Natural killer cell (primary cell): ENCODE data around the gene PDE4D. TPM values are rescaled to one million over a fixed set of nuclear protein-coding genes. Genes with fewer than 3 reads are reported as not detected.

ENCODE experiments used
- ATAC-seq, 3 donors: fragments of 150-1000 bp in 2 of 3; fragments of 200-7000 bp in 1 of 3; cut with Tn5 transposase; 1 replicate in 1 of 3; 2 replicates in 2 of 3; pipeline ENCODE4 v1.10.0; 2021; ENCODE audit warnings: mild to moderate bottlenecking in 2 of 3, moderate library complexity in 2 of 3
- DNase-seq, 2 donors: peaks; one replicate each; pipeline versions ENCODE4 v3.0.0 to v3.0.0-alpha.2; 2013 to 2021; ENCODE audit warnings: mixed read lengths in 1 of 2
- H3K27ac ChIP-seq: one replicate; pipeline ENCODE4 v1.5.1; 2013; ENCODE audit warnings: mild to moderate bottlenecking, low read length
- H3K27me3 ChIP-seq: one replicate; pipeline ENCODE4 v1.6.1; 2013; ENCODE audit warnings: low read length; ENCODE audit not compliant: control insufficient read depth, insufficient read depth
- H3K36me3 ChIP-seq: one replicate; pipeline ENCODE4 v1.6.1; 2013; ENCODE audit warnings: low read length; ENCODE audit not compliant: control insufficient read depth, insufficient read depth
- H3K4me1 ChIP-seq: one replicate; pipeline ENCODE4 v1.6.1; 2013; ENCODE audit warnings: low read length; ENCODE audit not compliant: control insufficient read depth, insufficient read depth
- H3K4me3 ChIP-seq: one replicate; pipeline ENCODE4 v1.5.1; 2013; ENCODE audit warnings: low read length
- H3K9me3 ChIP-seq: one replicate; pipeline ENCODE4 v1.6.1; 2013; ENCODE audit warnings: low read length; ENCODE audit not compliant: control insufficient read depth, insufficient read depth
- H3K27ac Mint-ChIP-seq, 2 donors: one replicate each; pipeline ENCODE4 v1.8.0; 2022; ENCODE audit warnings: mild to moderate bottlenecking in 2 of 2, mixed read lengths in 2 of 2, moderate library complexity in 1 of 2
- H3K27me3 Mint-ChIP-seq, 2 donors: one replicate each; pipeline ENCODE4 v1.8.0; 2022; ENCODE audit warnings: low read depth in 2 of 2, mixed read lengths in 2 of 2
- H3K36me3 Mint-ChIP-seq: one replicate; pipeline ENCODE4 v1.8.0; 2022; ENCODE audit warnings: mixed read lengths
- H3K4me1 Mint-ChIP-seq, 2 donors: one replicate each; pipeline ENCODE4 v1.8.0; 2022; ENCODE audit warnings: mixed read lengths in 2 of 2
- H3K4me3 Mint-ChIP-seq: one replicate; pipeline ENCODE4 v1.8.0; 2022; ENCODE audit warnings: mild to moderate bottlenecking, moderate library complexity, mixed read lengths
- H3K9me3 Mint-ChIP-seq, 2 donors: one replicate each; pipeline ENCODE4 v1.8.0; 2022; ENCODE audit warnings: mixed read lengths in 2 of 2
- CTCF ChIP-seq: fragments of 200-600 bp; IDR thresholded peaks from one replicate; pipeline ENCODE4 v1.8.0; 2022; ENCODE audit warnings: antibody characterized with exemption
- WGBS: methylation state at CpG from one replicate; pipeline ENCODE4 v1.1.7; 2013; ENCODE audit warnings: missing lambda C conversion rate; ENCODE audit not compliant: insufficient coverage; 5-methylcytosine and 5-hydroxymethylcytosine counted together
- intact Hi-C: fragments of 100-400 bp; cut with micrococcal nuclease; formaldehyde crosslinking; loops from one replicate; pipeline ENCODE4 v1.14.2; 2022
- total RNA-seq, 4 donors: library from RNA; stranded (reverse); fragments of 120-200 nt in 1 of 4; gene quantifications; one replicate each; pipeline versions ENCODE4 v1.2.3 to v1.2.4, GENCODE V29; 2013 to 2022

PDE4D gene
- total RNA-seq, 3 donors from 2014 or later (not counting 1 experiment from before 2014, with no cell fraction given), result 109 to 170 (median 116) TPM

GRCh38 chr5:58987193-58987592 is 906.3 kb downstream of the PDE4D start:
- Histone ChIP-seq H3K9me3 (no peaks in the 10 kb centered on the region), H3K4me1 (no peaks in the 10 kb centered on the region), H3K27me3 (no peaks in the 10 kb centered on the region), H3K4me3 (no peak overlapping the region), H3K36me3 (peaks cover 36% of the 10 kb centered on the region), H3K27ac (no peak overlapping the region)
- Mint-ChIP-seq H3K4me3 (no peak overlapping the region), H3K9me3 (no peaks in the 10 kb centered on the region), H3K4me1 (peaks cover 0 to 15% of the 10 kb centered on the region in 2 donors), H3K27me3 (no peaks in the 10 kb centered on the region), H3K36me3 (no peaks in the 10 kb centered on the region), H3K27ac (no peak overlapping the region)
- no peak for ATAC-seq
- no peak for TF ChIP-seq CTCF
- intact Hi-C loops, result no loop called here
- no peak for DNase-seq

- Histone ChIP-seq H3K27ac (no peak overlapping the region), H3K4me1 (no peaks in the 10 kb centered on the region), H3K36me3 (peaks cover 42% of the 10 kb centered on the region), H3K27me3 (no peaks in the 10 kb centered on the region), H3K9me3 (no peaks in the 10 kb centered on the region), H3K4me3 (no peak overlapping the region)
- intact Hi-C loops, result no loop called here
- no peak overlapping the region for H3K27ac Mint-ChIP-seq
- 86% methylated on average over 8 of the region's 8 CpGs for WGBS
- H3K9me3 Mint-ChIP-seq, result no peaks in the 10 kb centered on the region
- no peak overlapping the region for H3K4me3 Mint-ChIP-seq
- no peaks in the 10 kb centered on the region for H3K36me3 Mint-ChIP-seq
- DNase-seq, result no peak
- peaks cover 4 to 17% of the 10 kb centered on the region in 2 donors for H3K4me1 Mint-ChIP-seq
- TF ChIP-seq CTCF, result no peak
- no peak for ATAC-seq
- no peaks in the 10 kb centered on the region for H3K27me3 Mint-ChIP-seq
Measured at GRCh38 chr5:58986281-58986680, 907.2 kb downstream of the PDE4D start.

- no peak overlapping the region for H3K4me3 Mint-ChIP-seq
- ATAC-seq (no peak), DNase-seq (no peak)
- 75% methylated on average over 4 of the region's 4 CpGs for WGBS
- intact Hi-C loops, result no loop called here
- H3K27me3 Mint-ChIP-seq, result no peaks in the 10 kb centered on the region
- TF ChIP-seq CTCF, result no peak
- H3K27ac ChIP-seq, result no peak overlapping the region
- H3K27ac Mint-ChIP-seq, result no peak overlapping the region
- H3K9me3 ChIP-seq, result no peaks in the 10 kb centered on the region
- peaks cover 42% of the 10 kb centered on the region for H3K36me3 ChIP-seq
- H3K4me1 Mint-ChIP-seq, result peaks cover 4 to 20% of the 10 kb centered on the region in 2 donors
- H3K4me3 ChIP-seq, result no peak overlapping the region
- no peaks in the 10 kb centered on the region for H3K4me1 ChIP-seq
- no peaks in the 10 kb centered on the region for H3K27me3 ChIP-seq
- no peaks in the 10 kb centered on the region for H3K36me3 Mint-ChIP-seq
- H3K9me3 Mint-ChIP-seq, result no peaks in the 10 kb centered on the region
Measured at GRCh38 chr5:58985759-58986158, 907.8 kb downstream of the PDE4D start.

- 94% methylated on average over 3 of the region's 4 CpGs for WGBS
- Histone ChIP-seq H3K27me3 (no peaks in the 10 kb centered on the region), H3K4me3 (no peak overlapping the region), H3K4me1 (no peaks in the 10 kb centered on the region), H3K27ac (no peak overlapping the region), H3K36me3 (peaks cover 42% of the 10 kb centered on the region), H3K9me3 (no peaks in the 10 kb centered on the region)
- intact Hi-C loops, result no loop called here
- Mint-ChIP-seq H3K4me1 (peaks cover 4 to 20% of the 10 kb centered on the region in 2 donors), H3K36me3 (no peaks in the 10 kb centered on the region), H3K4me3 (no peak overlapping the region), H3K27ac (no peak overlapping the region), H3K9me3 (no peaks in the 10 kb centered on the region), H3K27me3 (no peaks in the 10 kb centered on the region)
- ATAC-seq, result no peak
- no peak for DNase-seq
- TF ChIP-seq CTCF, result no peak
Measured at GRCh38 chr5:58985311-58985710, 908.2 kb downstream of the PDE4D start.
